CD4-positive, alpha-beta T cell treated with Interleukin-15 for 1 hour (primary cell): ENCODE results near the gene BCAS1.

Experiments
- DNase-seq: peaks from one replicate; pipeline ENCODE4 v3.0.0-alpha.2; 2020

The BCAS1 gene

GRCh38 chr20:54103067-54103761 lies 32.8 kb upstream of the BCAS1 start:
- DNase-seq, result peak; percentile 64

- DNase-seq, result no peak
Observed at GRCh38 chr20:54102543-54102942, 32.1 kb upstream of the BCAS1 start.

DNA sequence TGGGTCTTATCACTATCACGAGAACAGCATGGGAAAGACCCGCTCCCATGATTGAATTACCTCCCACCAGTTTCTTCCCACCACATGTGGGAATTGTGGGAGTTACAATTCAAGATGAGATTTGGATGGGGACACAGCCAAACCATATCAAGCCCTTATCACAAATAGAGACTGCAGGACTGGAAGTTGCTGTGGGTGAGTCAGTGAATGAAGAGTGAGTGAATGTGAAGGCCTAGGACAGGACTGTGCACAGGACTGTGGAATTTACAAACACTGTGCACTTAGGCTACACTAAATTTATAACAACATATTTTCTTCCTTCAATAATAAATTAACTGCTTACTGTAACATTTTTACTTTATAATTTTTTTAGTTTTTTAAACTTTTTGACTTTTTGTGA lies 30.2 kb upstream of the BCAS1 start:
- no peak for DNase-seq

DNA sequence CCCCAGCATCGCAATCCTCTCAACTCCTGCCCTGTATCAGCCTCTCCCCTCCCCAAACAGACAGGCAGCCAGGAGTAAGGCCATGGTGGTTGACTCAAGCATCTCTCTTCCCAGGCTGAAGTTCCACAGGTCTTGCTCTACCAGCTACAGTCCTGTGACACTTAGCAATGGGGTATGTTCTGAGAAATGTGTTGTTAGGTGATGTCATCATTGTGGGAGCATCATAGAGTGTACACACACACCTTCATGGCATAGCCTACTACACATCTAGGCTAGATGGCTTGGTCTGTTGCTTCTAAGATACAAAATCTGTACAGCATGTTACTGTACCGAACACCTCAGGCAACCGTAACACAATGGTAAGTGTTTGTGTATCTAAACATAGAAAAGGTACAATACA lies 29.5 kb upstream of the BCAS1 start:
- DNase-seq, result no peak

DNA sequence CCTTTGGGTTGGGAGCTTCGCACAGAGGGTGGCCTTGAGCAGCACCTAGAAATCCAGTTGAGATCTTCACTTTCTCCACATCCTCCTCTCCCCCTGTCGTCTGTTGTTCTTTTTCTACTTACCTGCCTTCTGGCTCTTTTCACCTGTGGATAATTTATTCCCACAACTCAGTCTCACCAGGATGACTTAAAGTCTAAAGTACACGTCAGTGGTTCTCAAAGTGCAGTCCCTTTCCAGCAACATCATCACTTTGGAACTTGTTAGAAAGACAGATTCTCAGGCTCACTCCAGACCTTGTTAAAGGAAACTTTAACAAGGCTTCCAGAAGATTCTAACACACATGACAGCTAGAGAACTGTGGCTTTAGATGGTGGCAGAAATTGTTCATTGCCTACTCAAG lies 27.7 kb upstream of the BCAS1 start:
- DNase-seq, result no peak

- DNase-seq, result no peak
Observed at GRCh38 chr20:54097236-54097529, 26.8 kb upstream of the BCAS1 start.

DNA sequence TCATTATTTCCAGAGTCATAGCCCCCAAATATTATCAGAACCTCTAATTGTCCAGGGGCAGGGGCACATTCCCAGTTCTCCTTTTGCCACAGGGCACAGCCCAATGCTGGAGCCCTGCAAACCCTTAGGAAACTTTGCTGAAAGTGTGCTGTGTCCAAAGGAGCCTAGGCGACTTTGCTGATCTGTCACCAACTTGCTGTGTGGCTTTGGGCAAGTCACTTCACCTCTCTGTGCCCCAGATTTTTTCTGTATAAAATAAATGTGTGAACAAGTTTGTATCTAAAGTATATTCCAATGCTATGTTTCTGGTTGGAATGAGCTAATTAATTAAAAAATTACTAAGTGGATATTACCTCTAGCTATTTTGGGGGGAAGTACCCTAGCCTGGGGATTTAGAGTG lies 25.4 kb upstream of the BCAS1 start:
- no peak for DNase-seq

DNA sequence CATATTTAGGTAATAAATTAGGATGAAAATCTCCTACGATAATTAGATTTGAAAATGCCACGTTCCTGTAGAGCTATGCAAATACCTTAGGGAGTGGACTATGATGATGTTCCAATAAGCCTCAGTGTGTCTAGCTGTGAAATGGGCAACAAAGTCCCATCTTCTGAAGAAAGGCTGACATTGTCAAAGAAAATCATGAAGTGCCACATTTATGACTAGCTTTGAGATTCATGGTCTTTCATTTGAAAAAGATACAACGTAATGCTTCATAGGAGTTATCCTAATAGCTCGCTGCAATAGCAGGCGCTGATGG lies 23.8 kb upstream of the BCAS1 start:
- DNase-seq, result no peak

GRCh38 chr20:54093423-54094267 lies 23.3 kb upstream of the BCAS1 start:
- DNase-seq, result no peak

DNA sequence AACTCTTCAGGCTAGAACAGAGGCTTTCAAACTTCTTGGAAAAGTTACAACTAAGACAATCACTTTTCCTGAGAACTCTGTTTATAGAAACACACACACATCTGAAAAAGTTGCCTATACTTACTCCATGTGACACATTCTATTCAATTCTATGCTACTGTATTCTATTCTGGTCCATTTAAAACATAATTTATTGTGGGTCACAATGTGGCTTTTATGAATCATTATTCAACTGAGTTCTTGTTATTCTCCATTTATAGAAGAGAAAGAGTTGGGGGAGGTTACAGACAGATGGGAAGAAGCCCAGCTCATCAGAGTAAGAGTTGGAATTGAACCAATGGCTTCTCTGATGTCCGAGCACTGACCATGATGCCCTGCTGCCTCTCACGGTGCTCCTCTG lies 21.6 kb upstream of the BCAS1 start:
- DNase-seq, result no peak

GRCh38 chr20:54091120-54091480 lies 20.7 kb upstream of the BCAS1 start:
- DNase-seq, result no peak

GRCh38 chr20:54090230-54091119 lies 20.1 kb upstream of the BCAS1 start:
- no peak for DNase-seq

- no peak for DNase-seq
Observed at GRCh38 chr20:54088430-54088829, 18.0 kb upstream of the BCAS1 start.

- DNase-seq, result no peak
Observed at GRCh38 chr20:54086507-54087039, 16.2 kb upstream of the BCAS1 start.

GRCh38 chr20:54085910-54086309 lies 15.5 kb upstream of the BCAS1 start:
- no peak for DNase-seq

GRCh38 chr20:54085425-54085824 lies 15.0 kb upstream of the BCAS1 start:
- no peak for DNase-seq

DNA sequence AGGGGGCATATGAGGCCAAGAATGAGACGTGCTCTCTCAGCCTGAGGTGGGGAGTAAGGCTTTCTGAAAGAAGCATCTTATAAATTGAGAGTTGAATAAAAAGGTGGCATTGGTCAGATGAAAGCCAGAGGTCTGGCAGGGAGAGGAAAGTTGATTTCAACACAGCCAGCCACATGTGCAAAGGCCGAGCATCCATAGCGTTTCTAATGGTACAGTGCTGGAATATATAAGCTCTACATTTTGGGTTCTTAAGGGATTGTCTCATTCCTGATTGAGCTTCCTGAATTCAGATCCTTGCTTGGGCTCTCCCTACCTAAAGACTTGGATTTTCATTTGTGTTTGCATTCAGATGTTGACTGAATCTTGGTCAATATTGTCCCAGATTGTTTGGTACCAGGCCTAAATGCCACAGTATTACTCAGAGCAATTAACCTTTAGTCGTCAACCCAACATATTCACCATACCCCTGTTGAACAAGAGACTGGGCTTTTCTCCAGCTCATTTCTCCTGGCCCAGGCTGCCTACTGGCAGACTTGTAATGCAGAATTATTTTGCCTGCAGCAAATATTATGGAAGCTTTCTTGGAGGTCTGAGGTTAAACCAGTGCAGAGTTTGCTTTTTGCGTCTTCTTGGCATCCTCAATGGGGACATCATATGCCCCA lies 14.5 kb upstream of the BCAS1 start:
- no peak for DNase-seq

GRCh38 chr20:54084193-54084592 lies 13.8 kb upstream of the BCAS1 start:
- DNase-seq, result no peak

- no peak for DNase-seq
Observed at GRCh38 chr20:54083459-54083858, 13.1 kb upstream of the BCAS1 start.

DNA sequence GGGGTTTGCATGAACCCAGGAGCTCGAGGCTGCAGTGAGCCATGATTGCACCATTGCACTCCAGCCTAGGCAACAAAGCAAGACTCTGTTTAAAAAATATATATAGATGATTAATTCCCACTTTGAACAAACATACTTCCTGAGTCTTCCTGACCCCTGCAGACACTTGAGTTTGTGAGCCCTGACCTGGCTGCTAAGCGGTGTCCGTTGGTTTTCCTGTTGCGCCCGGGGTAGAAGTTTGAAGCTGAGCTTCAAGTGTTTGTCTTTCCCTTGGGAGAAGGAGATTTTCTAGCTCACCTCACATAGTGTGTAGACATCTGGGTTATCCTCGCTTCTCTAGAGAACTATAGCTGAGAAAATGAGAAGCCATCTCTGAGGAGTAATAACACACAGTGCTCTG lies 11.7 kb upstream of the BCAS1 start:
- DNase-seq, result no peak

DNA sequence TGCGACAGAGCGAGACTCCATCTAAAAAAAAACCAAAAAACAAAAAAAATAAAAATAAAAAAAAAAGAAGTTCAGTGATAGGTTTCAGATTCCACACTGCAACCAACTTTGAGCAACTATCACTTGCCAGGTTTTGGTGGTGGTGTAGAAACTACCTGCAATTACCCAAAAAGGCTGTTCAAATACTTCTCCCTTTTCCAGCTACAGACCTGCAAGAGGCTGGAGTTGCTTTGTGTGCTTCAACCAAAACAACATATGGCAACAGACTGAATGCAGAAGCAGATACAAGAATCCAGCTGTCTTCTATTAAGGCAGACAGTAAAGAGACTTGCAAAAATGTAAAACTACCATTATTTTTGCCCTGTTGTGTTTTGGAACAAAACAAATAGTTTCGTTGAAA lies 9.3 kb upstream of the BCAS1 start:
- no peak for DNase-seq

GRCh38 chr20:54078296-54078984 lies 8.0 kb upstream of the BCAS1 start:
- peak; percentile 22 for DNase-seq

- no peak for DNase-seq
Observed at GRCh38 chr20:54076259-54076658, 5.9 kb upstream of the BCAS1 start.
